IMR-90 (cell line): ENCODE data around the gene UTP3. TPM values are rescaled to one million over a fixed set of nuclear protein-coding genes. Genes with fewer than 3 reads are reported as not detected.
"Not testable (repeated sequence)": the region's sequence is repeated elsewhere in the genome, so short reads cannot be mapped to it uniquely, and the experiment has no call there.

ENCODE experiments used
- ATAC-seq: fragments of 200-7000 bp; cut with Tn5 transposase; 2 replicates; pipeline ENCODE4 v1.9.1; 2020; ENCODE audit warnings: low read depth, mild to moderate bottlenecking, moderate library complexity
- BruUV-seq: library from RNA; stranded (reverse); fragments of 400-500 nt; replicated peaks from 2 replicates; lab custom pipeline; 2021; lab: Mats Ljungman, UMichigan
- CTCF ChIA-PET: fragments of 300-600 bp; formaldehyde crosslinking; extraction: SDS; loops from one replicate; lab custom pipeline; 2021; ENCODE audit warnings: antibody characterized with exemption; lab: Yijun Ruan, JAX
- POLR2A ChIA-PET: fragments of 300-600 bp; sonication (Branson Sonifier 250); formaldehyde crosslinking; loops from one replicate; lab custom pipeline; 2022; ENCODE audit warnings: antibody characterized with exemption; ENCODE audit not compliant: unreplicated experiment; lab: Charles Lee
- DNase-seq: peaks from one replicate; pipeline ENCODE4 v3.0.0; 2013
- H2AFZ ChIP-seq: replicated peaks from 2 replicates; pipeline ENCODE3; 2013; ENCODE audit warnings: low read length, mild to moderate bottlenecking; ENCODE audit not compliant: poor library complexity
- H2AK5ac ChIP-seq: 2 replicates; pipeline ENCODE4 v1.6.1; 2013; ENCODE audit warnings: low read depth, low read length, inconsistent platforms
- H2AK9ac ChIP-seq: replicated peaks from 2 replicates; pipeline ENCODE3; 2013; ENCODE audit warnings: mild to moderate bottlenecking, low read depth, low read length, moderate library complexity; ENCODE audit not compliant: poor library complexity
- H2BK120ac ChIP-seq: 2 replicates; pipeline ENCODE4 v1.6.1; 2013; ENCODE audit warnings: low read depth, low read length, inconsistent platforms
- H2BK15ac ChIP-seq: 3 replicates; pipeline ENCODE4 v1.6.1; 2013; ENCODE audit warnings: low read depth, low read length, inconsistent platforms
- H2BK20ac ChIP-seq: 2 replicates; pipeline ENCODE4 v1.6.1; 2013; ENCODE audit warnings: low read depth, mild to moderate bottlenecking, inconsistent platforms, low read length, moderate library complexity
- H2BK5ac ChIP-seq: 2 replicates; pipeline ENCODE4 v1.6.1; 2013; ENCODE audit warnings: mild to moderate bottlenecking, low read depth, low read length, inconsistent platforms; ENCODE audit not compliant: poor library complexity, severe bottlenecking
- H3K14ac ChIP-seq: replicated peaks from 2 replicates; pipeline ENCODE4 v1.6.1; 2013; ENCODE audit warnings: low read depth, low read length, inconsistent platforms
- H3K18ac ChIP-seq: 2 replicates; pipeline ENCODE4 v1.6.1; 2013; ENCODE audit warnings: low read depth, low read length, control low read depth
- H3K23ac ChIP-seq: 2 replicates; pipeline ENCODE4 v1.6.1; 2013; ENCODE audit warnings: low read depth, low read length, inconsistent platforms
- H3K27ac ChIP-seq: 2 replicates; pipeline ENCODE4 v1.5.1; 2013; ENCODE audit warnings: mild to moderate bottlenecking, control low read depth, low read length; ENCODE audit not compliant: insufficient read depth
- H3K27me3 ChIP-seq: 2 replicates; pipeline ENCODE4 v1.6.1; 2013; ENCODE audit warnings: low read length; ENCODE audit not compliant: control insufficient read depth, insufficient read depth
- H3K36me3 ChIP-seq: 2 replicates; pipeline ENCODE4 v1.6.1; 2013; ENCODE audit warnings: low read length, mixed read lengths; ENCODE audit not compliant: control insufficient read depth, insufficient read depth
- H3K4ac ChIP-seq: 2 replicates; pipeline ENCODE4 v1.6.1; 2013; ENCODE audit warnings: low read depth, low read length, inconsistent platforms
- H3K4me1 ChIP-seq: 2 replicates; pipeline ENCODE4 v1.6.1; 2013; ENCODE audit warnings: low read length, mixed read lengths; ENCODE audit not compliant: control insufficient read depth, insufficient read depth
- H3K4me2 ChIP-seq: 2 replicates; pipeline ENCODE4 v1.6.1; 2013; ENCODE audit warnings: low read depth, mild to moderate bottlenecking, control low read depth, low read length, moderate library complexity
- H3K4me3 ChIP-seq: 2 replicates; pipeline ENCODE4 v1.5.1; 2013; ENCODE audit warnings: low read depth, mild to moderate bottlenecking, control low read depth, low read length, moderate library complexity; ENCODE audit not compliant: insufficient read depth
- H3K56ac ChIP-seq: 2 replicates; pipeline ENCODE4 v1.6.1; 2013; ENCODE audit warnings: low read length, inconsistent platforms; ENCODE audit not compliant: insufficient read depth; ENCODE audit errors: extremely low read depth
- H3K79me1 ChIP-seq, 2 experiments: 2 replicates each; pipeline ENCODE4 v1.6.1; 2013; ENCODE audit warnings: low read length in 2 of 2, inconsistent platforms in 1 of 2, low read depth in 1 of 2
- H3K9ac ChIP-seq: 2 replicates; pipeline ENCODE4 v1.6.1; 2013; ENCODE audit warnings: low read depth, low read length, control low read depth
- H3K9me1 ChIP-seq: 2 replicates; pipeline ENCODE4 v1.6.1; 2013; ENCODE audit warnings: low read length, inconsistent platforms; ENCODE audit not compliant: insufficient read depth
- H3K9me3 ChIP-seq: 2 replicates; pipeline ENCODE4 v1.6.1; 2013; ENCODE audit warnings: low read length; ENCODE audit not compliant: control insufficient read depth, insufficient read depth
- H4K20me1 ChIP-seq: 2 replicates; pipeline ENCODE4 v1.6.1; 2013; ENCODE audit warnings: low read length, inconsistent platforms; ENCODE audit not compliant: insufficient read depth
- H4K5ac ChIP-seq: 2 replicates; pipeline ENCODE4 v1.6.1; 2013; ENCODE audit warnings: mild to moderate bottlenecking, low read depth, low read length, control low read depth
- H4K8ac ChIP-seq, 2 experiments: 2 replicates each; pipeline ENCODE4 v1.6.1; 2013; ENCODE audit warnings: low read depth in 2 of 2, low read length in 2 of 2, control low read depth in 1 of 2, inconsistent platforms in 1 of 2
- H4K91ac ChIP-seq: 2 replicates; pipeline ENCODE4 v1.6.1; 2013; ENCODE audit warnings: low read depth, low read length, inconsistent platforms; ENCODE audit not compliant: insufficient read depth
- WGBS, 2 experiments: methylation state at CpG; one replicate each; pipeline versions ENCODE4 v1.1.5 to v1.1.7; 2013; ENCODE audit warnings: missing lambda C conversion rate in 2 of 2; ENCODE audit not compliant: insufficient read length in 1 of 2; ENCODE audit errors: extremely low coverage in 2 of 2; 5-methylcytosine and 5-hydroxymethylcytosine counted together
- dilution Hi-C: fragments of 300-500 bp; cut with HindIII; formaldehyde crosslinking; loops from one replicate; pipeline ENCODE4 v1.14.3; 2018; ENCODE audit warnings: low sequenced_read_pairs; ENCODE audit not compliant: unreplicated experiment
- in situ Hi-C: fragments of 300-500 bp; cut with MboI; formaldehyde crosslinking; loops from 3 replicates; pipeline ENCODE4 v1.14.3; 2019; ENCODE audit warnings: low sequenced_read_pairs, inconsistent platforms, mixed read lengths
- intact Hi-C: fragments of 100-400 bp; cut with micrococcal nuclease; formaldehyde crosslinking; loops from 2 replicates; pipeline ENCODE4 v1.10.0; 2022
- polyA plus RNA-seq, 3 experiments: library from polyadenylated mRNA; depleted of rRNA; stranded (reverse); fragments of >200 nt; gene quantifications; 2 replicates each; pipeline ENCODE4 v1.2.3, GENCODE V29; 2012; ENCODE audit warnings: low replicate concordance in 1 of 3
- total RNA-seq: library from RNA; depleted of rRNA; stranded (reverse); fragments of >200 nt; gene quantifications from 2 replicates; pipeline ENCODE4 v1.2.3, GENCODE V29; 2012

UTP3 gene
- total and polyA plus RNA-seq, 2 of the 4 experiments (the other 2 are of a cell fraction), result 14.9 to 30.7 TPM

DNA sequence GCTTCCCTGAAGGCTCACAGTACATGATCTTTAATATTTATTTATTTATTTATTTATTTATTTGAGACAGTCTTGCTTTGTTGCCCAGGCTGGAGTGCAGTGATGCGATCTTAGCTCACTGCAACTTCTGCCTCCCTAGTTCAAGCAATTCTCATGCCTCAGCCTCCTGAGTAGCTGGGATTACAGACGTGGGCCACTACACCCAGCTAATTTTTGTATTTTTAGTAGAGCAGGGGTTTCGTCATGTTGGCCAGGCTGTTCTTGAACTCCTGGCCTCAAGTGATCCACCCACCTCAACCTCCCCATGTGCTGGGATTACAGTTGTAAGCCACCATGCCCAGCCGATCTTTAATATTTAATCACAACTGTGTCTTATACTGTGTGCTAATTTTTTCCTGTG, 37.6 kb upstream of the UTP3 start:
- H2BK20ac ChIP-seq, H2AFZ ChIP-seq, H4K91ac ChIP-seq, H2BK5ac ChIP-seq, H3K9me3 ChIP-seq, H3K18ac ChIP-seq, H2AK9ac ChIP-seq, POLR2A ChIA-PET, DNase-seq, CTCF ChIA-PET, H4K20me1 ChIP-seq, BruUV-seq, H3K56ac ChIP-seq, H2BK120ac ChIP-seq, H2AK5ac ChIP-seq, H3K14ac ChIP-seq, H2BK15ac ChIP-seq, intact Hi-C loops, H3K4me3 ChIP-seq, ATAC-seq, H3K27me3 ChIP-seq, H3K36me3 ChIP-seq, H3K4me2 ChIP-seq, H3K4ac ChIP-seq, dilution Hi-C loops, H4K5ac ChIP-seq, H3K23ac ChIP-seq, H3K4me1 ChIP-seq, H3K27ac ChIP-seq, H3K9me1 ChIP-seq, H3K9ac ChIP-seq, H3K79me1 ChIP-seq, in situ Hi-C loops, H4K8ac ChIP-seq: not testable (repeated sequence)
- WGBS, 2 experiments, result no CpG with 5 or more reads among the region's 4 CpGs
